GM21360 (cell line): ENCODE results near the gene VLDLR.

ENCODE experiments used
- ATAC-seq: cut with Tn5 transposase; IDR thresholded peaks from one replicate; pipeline ENCODE4 v1.9.1; 2021; ENCODE audit warnings: mild to moderate bottlenecking, moderate library complexity; ENCODE audit not compliant: unreplicated experiment

VLDLR gene

DNA sequence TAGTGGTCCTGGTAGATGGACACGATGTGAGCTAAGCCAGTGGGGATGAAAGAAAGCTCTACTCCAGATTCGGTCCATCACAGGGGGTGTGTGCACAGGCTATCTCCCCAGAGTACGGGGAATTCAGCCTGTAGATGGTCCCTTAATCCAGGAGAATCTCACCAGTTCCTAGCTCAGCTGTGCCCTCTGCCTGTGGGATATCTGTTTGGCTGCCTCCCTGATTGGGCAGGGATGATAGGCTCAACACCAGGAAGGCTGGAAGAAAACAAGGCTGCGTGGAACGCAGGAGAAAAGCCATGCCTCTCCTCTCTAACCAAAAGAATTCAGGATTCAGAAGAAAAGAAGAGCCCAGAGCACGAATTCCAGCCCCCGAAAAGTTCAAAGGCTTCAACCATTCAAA, 40.9 kb downstream of the VLDLR start:
- no peak for ATAC-seq

DNA sequence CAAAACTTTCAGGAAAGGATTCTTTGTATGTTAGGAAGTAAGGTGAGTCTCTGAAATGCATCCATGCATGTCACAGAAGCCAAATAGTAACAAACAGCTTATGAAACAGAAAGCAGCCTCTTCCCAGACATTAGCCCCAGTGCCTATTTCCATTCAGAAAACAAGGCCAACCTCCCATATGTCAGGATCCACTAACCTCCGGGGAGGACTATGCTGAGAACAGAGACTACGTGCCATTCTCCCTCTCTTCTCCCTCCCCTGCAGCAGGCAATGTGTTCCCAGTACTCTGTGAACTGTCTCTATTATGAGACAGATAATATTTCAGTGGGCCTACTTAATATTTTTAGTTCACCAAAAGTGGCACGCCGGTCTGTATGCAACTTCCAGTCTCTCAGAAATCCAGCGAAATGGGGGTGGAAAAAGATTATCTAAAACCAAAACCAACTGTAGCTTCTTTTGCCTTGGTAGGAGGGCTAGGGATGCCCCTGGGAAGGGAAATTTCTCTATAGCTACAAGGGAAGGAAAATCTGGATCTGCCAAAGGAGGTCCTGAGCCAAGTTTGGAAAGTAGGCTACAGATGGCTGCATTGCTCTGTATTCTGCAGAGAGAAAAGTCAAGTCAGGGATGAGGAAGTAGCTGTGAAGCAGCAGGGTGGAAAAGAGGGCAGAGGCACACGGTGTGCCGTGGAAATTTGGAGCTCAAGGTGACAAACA, 42.0 kb downstream of the VLDLR start:
- no peak for ATAC-seq

- no peak for ATAC-seq
These were observed 42.8 kb downstream of the VLDLR start for GRCh38 chr9:2664174-2665065.

- no peak for ATAC-seq
These were observed 45.0 kb downstream of the VLDLR start for GRCh38 chr9:2666569-2666968.

DNA sequence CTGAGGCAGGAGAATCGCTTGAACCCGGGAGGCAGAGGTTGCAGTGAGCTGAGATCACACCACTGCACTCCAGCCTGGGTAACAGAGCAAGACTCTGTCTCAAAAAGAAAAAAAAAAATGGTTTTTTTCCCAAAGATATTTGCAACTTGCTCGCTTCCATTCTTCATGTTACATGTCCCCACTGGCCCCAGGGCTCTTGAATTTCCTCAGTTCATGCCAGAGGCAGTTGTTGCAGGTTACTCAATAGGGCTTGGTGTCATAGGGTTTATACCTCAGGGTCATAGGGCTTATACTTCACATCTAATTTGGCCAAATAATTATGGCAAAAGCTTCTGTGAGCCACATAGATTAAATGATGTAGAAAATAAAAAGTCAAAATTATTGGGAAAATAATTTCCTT, 51.6 kb downstream of the VLDLR start:
- no peak for ATAC-seq

DNA sequence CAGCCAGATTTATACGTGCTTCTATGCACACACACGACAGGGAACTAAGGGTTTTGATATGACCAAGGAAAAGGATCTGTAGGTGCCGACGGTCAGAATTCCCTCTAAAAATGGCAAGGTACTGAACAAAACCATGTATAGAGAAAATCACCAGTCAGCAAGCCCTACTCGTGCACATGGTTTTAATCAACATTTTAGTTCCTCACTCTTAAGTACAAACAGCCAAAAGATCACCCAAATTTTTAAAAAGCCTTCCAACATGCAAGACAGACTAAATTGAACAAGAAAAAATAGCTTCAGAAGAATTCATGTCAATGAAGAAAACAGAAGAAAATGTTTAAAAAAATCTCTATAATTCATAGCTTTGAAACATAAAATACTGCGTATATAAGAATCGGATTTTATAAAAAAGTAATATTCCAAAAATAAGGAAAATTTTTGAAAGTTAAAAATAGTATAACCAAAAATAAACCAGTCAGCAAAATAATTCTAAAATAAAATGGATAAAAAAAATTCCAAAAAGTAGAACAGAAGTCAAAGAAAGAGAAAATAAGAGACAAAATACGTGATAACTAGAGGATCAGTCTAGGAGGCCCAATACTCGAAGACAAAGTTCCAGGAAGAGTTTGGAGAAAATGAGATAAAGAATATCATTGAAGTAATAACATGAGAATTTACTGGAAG, 52.7 kb downstream of the VLDLR start:
- ATAC-seq: no peak

- no peak for ATAC-seq
These were observed 54.2 kb downstream of the VLDLR start for GRCh38 chr9:2675834-2676233.

- ATAC-seq: no peak
These were observed 54.9 kb downstream of the VLDLR start for GRCh38 chr9:2676466-2676865.

DNA sequence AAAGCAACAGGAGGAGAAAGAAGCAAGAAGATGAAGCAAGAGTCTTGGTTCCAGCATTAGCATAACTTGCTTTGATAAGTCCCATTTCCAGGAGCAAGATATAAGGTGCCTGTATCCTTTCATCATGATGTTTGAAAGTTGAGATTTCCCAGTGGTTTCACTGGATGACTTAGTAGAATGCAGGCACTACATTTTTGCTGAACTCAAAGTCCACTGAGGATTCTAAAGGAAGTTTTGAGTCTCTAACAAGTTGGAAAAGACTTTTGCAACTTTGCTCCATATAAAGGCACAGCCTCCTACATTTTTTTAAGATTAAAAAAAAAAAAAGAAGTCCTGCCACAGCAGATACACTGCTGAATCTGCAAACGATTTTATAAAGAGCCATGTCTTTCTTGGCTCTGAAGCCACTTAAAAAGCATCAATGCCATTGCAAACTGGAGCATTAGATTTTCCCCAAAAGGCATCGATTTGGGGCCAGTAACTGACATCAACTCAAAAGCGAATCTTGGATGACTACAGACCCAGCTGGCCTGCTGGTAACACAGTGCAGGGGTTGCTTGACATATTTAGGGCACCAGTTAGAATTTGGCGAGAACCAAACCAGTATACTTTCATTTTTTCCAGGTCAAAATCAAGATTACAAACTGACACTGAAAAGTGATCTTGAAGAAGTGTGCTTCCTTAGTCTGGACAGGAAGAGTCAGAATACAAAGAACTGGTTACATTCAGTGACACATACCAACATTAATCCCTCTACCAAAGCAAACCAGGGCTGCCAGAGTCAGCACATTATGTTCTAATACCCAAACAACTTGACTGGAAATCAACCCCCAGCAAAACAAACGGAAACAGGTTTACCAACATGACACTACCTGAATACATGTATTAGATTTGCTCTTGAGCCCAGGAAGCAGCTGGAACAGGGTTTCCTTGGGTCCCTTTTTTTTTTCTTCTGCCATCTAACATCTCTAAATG, 56.6 kb downstream of the VLDLR start:
- ATAC-seq: no peak

DNA sequence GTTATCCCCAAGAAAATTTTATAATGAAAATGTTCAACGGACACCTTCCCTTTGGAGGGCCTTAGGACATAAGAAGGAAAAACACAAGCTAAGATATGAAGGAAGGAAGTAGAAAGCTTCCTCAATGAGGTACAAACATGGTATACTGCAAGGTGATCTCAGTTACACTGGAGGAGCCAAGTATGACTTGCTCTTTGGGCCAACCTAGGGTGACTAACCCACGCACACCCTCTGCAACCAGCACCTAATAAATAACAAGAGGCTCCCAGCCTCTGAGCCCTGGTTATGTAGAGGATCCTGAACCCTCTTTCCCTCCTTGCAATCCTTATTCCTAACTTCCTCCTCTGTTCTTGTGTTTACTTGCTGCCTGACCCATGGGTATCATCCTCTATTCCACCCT, 57.4 kb downstream of the VLDLR start:
- ATAC-seq: no peak

- ATAC-seq: no peak
These were observed 60.4 kb downstream of the VLDLR start for GRCh38 chr9:2681981-2682380.

DNA sequence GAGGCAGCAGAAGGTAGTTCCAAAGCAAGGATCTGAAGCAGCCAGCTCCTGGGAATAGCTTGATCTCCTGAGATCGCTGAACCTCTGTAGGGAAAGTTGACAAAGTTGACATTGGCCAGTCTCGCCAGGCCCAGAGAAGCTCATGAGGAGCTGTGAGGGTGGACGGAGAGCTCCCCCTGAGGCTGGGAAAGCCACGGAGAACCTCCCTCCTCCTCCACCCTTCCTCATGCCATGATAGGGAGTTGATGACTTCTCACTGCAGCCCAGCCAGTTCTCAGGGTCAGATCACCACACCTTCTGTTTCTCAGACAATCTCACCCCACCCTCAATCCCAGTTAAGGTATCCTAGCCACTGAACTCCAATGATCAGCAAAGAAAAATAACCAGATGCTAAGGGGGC, 65.3 kb downstream of the VLDLR start:
- no peak for ATAC-seq

- no peak for ATAC-seq
These were observed 67.0 kb downstream of the VLDLR start for GRCh38 chr9:2688636-2689035.

- no peak for ATAC-seq
These were observed 69.6 kb downstream of the VLDLR start for GRCh38 chr9:2691212-2691611.

DNA sequence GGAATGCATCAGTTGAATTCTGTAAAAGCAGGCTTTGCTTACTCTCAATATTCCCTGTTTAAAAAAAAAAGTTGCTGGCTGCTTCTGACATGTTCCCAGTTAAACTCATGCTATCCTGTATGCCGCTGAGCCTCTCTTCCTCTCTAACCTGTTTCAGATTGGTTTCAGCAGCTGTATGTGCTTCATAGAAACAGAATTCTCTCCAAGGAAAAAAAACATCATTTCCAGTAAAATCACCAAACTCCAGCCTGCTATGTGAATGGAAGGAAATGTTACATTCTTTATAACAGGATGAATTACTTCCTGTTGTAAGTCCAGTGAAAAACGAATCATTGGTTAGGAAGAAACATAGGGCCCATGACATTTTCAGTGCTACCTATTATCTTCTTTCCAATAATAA, 70.0 kb downstream of the VLDLR start:
- no peak for ATAC-seq

DNA sequence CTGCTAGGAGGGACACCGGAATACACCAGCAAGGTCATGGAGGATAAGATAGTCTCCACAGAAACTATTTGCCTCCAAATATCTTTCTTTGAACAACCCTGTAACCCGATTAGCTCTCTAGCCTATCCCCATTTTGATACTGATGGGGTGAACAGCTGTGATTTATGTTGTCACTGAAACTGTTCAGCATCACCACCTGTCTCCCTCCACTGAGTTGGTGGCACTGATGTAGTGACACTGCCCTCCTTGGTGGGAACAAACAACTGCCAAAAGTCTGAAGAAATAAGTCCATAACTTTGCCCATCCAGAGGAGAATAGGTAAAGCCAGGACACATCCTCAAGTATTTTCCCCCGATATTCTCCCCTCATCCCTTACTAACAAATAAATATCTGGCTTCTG, 71.5 kb downstream of the VLDLR start:
- ATAC-seq: no peak

DNA sequence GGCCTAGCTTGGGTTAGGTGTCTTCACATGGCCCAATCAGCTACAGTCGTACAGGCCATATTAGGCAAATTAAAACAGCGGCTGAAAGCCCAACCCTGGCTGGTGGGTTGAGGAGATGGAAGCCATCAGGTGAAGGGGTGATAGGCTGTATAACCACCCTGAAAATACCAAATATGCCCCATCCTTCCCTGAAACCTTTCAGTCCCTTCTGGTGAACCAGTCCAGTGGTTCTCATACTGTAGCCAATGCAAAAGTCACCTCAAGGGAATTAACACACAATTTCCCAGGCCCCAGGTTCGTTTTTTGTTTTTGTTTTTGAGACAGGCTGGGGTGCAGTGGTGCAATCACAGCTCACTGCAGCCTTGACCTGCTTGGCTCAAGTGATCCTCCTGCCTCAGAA, 75.9 kb downstream of the VLDLR start:
- ATAC-seq: peak; percentile 90

DNA sequence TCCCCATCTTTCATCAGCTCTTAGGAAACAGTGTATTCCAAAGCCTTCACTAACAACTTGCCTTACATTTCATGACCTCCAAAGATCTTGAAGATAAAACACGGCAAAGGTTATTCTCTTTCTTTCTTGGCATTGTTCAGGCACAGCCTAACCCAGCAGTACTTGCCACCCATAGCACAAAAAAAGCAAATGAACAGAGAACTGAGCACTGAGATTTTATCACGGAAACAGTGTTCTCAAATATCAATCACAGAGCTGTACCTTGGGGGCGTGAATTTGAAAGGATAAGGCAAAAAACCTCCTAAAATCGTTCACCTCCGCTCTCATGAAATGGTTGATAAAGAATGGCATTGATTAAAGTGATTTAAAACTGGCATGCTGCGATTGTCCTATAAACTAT, 78.8 kb downstream of the VLDLR start:
- ATAC-seq: no peak

DNA sequence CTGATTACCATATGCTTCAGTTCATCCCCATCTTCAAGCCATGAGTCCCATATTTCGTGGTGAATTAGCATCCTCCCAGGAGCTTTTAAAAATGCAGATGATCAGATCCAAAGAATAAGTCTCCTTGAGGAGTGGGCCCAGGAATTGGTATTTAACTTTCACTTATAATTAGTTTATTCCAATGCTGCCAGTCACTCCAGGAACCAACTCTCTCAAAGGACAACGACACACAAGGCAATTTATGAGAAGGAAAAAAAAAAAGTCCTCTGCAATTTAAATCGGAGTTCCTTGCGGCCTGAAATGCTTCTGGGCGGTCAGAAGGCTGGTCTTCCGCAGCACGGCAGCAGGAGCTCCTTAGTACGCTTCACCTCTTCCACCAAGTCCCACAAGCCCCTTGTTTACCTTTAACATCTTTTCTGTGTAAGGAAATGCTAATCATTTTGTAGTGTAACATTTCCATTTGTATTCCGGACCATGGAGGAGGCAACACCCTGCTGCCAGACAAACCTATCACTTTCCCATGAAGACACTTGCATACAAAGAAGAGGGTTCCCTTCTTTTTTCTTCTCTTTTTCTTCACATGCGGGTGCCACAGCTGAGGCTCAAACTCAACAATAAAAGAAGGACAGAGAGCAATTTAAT, 79.4 kb downstream of the VLDLR start:
- no peak for ATAC-seq

GRCh38 chr9:2704504-2704903, 82.9 kb downstream of the VLDLR start:
- no peak for ATAC-seq
